ENCODE results near the gene PCDH1.

- TF ChIP-seq CTCF (conservative IDR thresholded peaks at IDR 0.05; ENCODE audit: low read depth, low read length) (no peak), EZH2 (IDR thresholded peaks at IDR 0.05; ENCODE audit: borderline replicate concordance, low read depth, low read length, poor library complexity, severe bottlenecking) (no peak)
Observed at GRCh38 chr5:141862936-141863543, 15.2 kb downstream of the PCDH1 start.

Measured in A673 (cell line).